HG02852 (cell line): ENCODE results near the gene ACTN4.
A peak's percentile ranks its signal among the peaks of the same experiment; 100 is the strongest.

Experiments used
- ATAC-seq: cut with Tn5 transposase; IDR thresholded peaks from one replicate; pipeline ENCODE4 v1.9.1; 2021; ENCODE audit warnings: mild to moderate bottlenecking, moderate library complexity; ENCODE audit not compliant: unreplicated experiment

Gene ACTN4

DNA sequence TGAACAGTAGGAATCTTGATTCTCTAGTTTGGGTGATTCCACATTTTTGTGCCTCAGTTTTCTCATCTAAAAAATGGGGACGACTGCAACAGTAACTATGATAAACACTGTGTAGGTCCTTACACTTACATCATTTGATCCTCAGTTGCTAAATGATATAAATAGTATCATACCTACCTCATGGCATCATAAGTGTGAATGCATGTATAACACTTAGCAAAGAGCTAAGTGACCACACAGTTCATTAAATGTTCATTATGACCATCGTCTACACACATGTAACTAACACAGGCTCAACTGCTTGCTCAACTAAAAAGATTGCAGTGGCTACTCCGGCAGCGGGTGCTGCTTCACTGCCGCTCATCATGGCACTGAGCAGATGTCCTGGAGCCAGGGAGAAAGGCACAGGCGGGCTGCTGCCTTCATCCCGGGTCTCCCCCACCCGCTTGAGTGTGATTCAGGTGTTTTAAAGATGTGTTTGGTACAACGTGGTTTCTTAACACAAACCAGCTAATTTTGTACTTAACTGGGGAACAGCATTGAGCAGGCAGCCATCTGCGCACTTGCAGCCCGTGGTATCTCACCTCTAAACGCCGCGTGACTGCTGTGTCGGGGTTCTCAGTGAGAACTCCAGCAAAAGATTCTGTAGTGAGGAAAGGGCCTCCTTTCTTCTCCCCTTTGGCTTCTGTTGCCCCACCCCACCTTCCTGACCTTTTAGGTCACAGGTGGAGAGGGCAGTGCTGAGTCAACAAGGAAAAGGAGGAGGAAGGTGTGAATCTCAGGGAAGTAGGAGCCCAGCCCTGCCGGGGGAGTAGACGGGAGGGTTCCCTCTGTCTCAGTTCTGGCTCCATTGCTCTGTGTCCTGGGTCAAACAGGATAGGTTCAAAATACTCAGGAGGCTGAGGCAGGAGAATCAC, 11.7 kb upstream of the ACTN4 start:
- no peak for ATAC-seq

DNA sequence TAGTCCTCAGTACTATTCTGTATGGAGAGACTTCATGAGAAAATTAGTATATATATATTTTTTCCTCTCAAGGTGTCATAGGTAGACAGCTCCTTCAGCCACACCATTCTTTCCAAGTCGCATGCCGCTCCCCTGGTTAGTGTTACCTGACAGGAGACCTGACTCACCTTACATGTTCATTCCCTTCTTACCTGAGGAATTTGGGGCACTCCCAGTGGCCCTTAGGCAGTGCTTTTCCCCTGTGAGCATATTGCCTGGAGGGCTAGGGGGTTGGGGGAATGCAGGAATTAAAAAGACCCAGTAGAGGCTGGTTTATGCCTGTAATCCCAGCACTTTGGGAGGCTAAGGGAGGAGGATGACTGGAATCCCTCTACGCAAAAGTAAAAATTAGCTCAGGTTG, 9.0 kb upstream of the ACTN4 start:
- ATAC-seq: no peak

DNA sequence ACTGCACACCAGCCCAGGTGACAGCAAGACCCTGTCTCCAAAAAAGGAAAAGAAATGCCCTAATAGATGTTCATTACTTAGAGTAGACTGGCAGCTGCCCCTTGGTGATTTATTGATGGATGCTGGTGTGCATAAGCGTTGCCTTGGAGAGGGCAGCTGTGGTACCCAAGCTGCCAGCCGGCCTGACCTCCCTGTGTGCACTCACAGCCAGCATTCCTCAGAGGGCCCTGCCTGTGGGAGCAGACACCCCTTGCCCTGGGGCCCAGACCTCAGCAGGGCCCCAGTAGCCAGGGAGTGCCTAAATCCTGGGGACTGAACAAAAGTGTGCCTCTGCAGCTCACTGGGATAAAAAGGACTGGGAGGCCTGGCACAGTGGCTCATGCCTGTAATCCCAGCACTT, 7.8 kb upstream of the ACTN4 start:
- no peak for ATAC-seq

DNA sequence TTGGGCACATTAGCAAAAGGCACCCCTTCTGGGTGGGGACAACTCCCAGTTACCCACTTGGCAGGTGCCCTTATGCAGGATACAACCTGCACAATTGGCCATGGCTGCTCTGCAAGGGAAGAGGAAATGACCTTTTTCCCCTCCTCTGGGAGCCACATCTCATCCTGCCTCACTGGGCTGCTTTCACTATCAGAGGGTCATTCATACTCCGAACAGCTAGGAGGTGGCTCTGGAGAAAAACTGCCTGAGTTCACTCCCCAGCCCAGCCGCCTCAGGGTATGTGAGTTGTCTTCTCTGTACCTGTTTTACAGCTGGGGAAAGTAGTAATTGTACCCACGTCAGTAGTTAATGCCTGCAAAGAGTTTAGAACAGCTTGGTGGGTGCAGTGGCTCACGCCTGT, 7.1 kb upstream of the ACTN4 start:
- ATAC-seq: no peak

DNA sequence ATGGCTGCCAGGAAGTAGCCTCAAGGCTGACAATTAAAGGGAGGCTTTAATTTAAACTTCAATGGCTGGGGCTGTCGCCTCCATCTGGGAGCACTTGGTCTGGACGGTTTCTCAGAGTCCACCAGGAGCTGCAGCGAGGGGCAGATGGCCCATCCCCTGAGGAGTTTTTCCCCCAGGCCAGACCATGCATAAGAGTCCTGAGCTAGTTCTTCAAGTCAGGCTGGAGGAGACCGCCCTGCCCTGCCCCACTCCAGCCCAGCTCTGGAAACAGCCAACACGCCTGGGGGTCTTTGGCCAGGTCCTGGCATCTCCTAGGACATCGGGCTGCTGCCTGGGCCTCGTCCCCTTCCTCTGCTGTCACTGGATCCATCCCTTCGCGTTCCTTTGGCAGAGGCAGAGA, 5.3 kb upstream of the ACTN4 start:
- no peak for ATAC-seq

DNA sequence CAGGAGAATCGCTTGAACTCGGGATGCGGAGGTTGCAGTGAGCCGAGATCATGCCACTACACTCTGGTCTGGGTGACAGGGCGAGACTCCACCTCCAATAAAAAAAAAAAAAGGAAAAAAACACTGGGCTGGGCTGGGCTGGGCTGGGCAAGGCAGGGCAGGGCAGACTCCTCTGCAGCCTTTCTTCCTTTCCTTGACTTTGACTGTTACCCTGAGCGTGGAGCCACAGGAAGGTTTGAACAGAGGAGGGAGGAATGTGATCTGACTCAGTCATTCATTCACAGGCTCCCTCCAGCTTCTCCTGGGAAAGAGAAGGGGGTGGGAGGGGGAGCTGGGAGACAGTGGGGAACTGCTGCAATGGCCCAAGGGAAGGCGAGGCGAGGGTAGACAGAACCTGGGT, 2.7 kb upstream of the ACTN4 start:
- no peak for ATAC-seq

DNA sequence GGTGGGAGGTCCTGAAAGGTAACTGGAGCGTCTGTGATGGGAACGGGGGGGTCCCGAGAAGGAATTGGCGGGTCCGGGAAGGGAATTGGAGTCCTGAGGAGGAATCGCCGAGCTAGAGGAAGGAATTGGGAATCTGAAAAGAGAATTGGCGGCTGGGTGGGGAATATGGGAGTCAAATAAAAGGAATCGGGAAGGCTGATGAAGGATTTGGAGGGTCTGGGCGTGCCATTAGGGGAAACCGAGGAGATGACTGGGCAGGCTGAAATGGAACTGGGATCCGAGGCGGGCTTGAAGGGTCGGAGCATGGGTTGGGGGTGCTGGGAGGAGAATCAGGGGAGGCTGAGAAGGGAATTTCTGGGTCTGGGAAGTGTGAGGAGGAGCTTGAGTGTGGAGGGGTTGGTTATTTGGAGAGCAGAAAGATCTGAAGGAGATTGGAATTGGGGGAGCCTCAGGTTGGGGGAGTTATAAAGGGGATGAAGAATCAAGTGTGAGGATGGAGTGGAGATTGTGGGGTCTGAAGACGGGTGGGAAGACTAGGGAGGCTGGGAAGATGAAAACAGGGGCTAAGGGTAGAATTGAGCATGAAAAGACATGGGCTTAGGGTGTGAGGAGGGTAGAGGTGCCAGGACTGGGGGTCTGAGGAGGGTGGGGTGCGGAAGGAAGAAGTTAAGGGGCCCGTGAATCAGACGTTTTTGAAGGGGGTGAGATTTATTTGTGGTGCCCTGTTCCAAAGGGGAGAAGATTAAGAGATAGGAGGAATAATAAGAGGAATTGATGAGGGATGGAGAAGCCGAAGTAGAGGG, 718 bp downstream of the ACTN4 start:
- ATAC-seq: no peak

DNA sequence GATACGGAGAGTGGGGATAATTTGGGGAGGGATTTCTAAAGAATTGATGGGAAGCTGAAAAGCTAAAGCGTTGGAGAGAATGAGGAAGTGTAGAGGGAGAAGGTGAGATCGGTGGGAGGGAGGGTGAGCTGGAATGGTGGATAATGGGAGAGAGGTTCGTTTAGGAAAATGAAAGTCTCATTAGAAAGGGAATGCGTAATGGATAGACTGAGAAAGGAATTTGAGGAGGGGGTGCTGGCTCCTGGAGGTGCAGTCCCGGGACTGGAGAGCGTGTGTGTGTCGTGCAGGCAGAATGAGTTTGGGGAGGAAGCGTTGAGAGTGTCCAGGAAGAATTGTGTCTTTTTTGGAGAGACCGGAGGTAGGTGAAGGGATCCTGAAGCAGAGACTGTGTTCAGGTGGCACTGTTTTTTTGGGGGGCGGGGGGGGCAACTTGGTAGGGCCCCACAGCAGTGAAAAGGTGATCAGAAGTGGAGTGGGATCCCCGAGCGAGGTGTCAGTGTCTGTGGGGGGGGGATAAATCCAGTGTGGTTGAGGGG, 1.4 kb downstream of the ACTN4 start:
- ATAC-seq: no peak

DNA sequence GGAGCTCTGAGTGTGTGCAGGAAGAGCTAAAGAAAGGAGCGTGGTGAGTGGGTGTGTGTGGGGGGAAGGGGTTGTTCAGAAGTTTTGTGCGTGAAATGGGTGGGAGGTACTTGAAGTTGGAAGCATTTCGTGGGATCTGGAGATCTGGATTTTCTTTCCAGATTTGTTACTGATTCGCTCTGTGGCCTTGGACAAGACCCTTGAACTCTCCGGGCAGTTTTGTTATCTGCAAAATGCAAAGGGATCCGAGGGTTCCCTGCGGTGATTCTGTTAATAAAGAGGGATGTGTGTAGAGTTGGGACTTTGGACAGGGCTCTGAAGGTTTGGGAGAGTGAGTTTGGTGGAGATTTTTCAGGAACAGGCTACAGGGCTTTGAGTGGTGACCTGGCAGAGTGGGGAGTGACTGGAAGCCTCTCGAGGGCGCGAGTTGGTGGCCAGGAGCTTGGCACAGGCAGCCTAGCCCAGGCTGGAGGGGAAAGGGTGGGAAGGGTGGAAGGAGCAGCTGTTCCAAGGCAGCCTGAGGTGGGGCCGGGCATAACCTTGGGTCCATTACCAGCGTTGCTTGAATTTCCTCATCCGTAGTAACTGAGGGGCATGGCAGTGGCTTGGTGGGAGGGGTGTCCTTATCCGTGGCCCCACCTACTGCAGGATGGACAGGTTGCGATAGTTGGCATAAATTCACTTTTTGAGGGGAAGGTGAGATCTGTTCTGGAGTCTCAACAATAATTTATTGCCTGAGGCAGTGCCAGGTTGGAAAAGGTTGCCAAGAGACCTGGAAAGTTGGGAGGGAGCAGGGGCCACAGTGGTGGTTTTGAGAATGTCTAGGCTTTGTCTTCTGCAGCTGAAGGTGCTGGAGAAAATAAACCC, 2.1 kb downstream of the ACTN4 start:
- no peak for ATAC-seq

DNA sequence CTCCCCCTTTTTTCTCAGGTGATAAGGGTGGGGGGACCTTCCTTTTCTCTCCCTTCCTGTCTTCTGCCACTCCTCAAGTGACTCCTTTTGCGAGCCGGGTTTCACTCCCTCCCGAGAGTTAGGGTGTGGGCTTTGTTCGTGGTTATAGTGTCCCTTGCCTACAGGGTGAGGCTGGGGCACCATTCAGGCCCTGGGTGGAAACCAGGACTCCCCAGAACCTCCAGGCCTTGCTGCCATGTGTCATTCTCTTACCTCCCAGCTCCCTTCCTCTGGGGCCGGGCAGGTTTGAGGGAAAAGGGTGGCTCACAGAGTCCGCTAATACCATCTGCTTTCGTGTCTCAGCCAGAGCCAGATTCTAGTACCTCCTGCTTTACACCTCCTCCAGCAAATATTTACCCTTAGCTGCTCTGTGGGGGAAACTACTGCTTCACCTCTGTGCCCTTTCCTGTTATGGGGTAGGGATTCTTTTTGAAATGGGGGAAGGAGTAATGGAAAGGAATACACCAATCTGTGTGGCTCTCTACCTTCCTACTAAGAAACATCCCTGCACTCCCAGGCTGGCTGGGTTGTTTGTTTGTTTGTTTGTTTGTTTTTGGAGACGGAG, 2.8 kb downstream of the ACTN4 start:
- ATAC-seq: no peak

DNA sequence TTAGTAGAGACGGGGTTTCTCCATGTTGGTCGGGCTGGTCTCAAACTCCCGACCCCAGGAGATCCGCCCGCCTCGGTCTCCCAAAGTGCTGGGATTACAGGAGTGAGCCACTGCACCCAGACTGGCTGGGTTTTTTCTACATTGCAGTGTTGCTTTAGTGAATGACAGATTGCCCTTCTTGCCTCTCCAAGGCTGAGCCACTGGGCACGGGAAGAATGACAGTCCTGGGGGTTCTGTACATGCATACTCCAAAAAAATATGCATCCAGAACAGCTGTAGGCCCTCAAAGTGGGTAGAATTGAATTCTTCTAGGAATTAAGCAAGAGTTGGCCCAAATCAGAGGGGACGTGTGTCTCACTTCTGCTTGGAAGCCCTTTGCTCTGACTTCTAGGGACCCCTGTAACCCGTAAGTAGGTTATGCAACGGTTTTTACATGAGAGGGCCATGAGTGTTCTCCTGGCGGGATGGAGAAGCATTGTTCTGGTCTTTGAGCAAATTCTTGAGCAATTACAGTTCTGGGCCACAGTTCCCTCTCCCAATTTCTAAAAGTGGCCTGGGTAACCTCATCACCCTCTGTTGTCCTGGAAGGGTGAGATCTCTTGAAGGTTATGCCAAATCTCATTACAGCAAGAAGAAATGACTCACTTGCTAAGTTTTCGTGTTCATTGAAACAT, 3.6 kb downstream of the ACTN4 start:
- ATAC-seq: no peak

DNA sequence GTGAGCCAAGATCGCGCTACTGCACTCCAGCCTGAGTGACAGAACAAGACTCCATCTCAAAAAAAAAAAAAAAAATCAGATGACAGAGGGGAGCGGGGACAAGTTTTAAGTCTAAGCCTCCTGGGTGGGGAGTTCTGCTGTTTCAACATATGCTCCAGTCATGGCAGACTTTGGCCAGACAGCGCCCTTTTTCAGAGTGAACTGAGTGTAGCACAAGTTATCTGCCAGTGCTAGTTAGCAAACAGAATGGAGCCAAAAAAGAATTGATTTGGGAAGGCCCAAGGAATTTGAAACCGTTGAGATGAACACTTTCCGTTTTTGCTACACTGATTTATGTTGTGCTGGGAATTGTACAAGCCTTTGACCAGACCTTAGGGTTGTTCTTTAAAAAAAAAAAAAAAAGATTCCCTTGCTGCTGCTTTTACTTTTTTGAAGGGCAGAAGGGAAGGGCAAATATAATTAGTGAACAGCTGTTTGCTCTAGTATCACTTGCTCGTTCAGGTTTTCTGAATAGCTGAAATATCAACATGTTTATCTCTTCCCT, 5.7 kb downstream of the ACTN4 start:
- no peak for ATAC-seq

DNA sequence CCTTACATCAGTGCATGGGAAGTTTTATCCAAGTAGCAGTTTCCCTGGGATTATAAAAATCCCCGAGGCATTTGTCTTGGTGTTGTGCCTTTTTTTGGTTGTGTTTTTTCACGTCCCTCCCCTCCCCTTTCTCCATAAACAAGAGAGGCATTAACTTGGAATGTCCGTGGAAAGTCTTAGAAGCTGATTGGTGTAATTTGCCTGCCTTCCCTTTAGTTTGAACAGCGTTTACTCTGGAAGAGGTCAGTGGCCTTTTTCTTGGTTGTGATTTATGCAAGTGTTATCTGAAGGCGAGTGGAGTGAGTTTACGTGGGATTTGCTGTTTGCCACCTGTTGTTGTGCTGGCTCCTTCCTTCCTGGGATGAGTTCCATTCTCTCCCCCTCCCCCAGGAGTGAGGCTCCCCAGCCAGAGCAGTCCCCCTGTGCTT, 7.2 kb downstream of the ACTN4 start:
- no peak for ATAC-seq

DNA sequence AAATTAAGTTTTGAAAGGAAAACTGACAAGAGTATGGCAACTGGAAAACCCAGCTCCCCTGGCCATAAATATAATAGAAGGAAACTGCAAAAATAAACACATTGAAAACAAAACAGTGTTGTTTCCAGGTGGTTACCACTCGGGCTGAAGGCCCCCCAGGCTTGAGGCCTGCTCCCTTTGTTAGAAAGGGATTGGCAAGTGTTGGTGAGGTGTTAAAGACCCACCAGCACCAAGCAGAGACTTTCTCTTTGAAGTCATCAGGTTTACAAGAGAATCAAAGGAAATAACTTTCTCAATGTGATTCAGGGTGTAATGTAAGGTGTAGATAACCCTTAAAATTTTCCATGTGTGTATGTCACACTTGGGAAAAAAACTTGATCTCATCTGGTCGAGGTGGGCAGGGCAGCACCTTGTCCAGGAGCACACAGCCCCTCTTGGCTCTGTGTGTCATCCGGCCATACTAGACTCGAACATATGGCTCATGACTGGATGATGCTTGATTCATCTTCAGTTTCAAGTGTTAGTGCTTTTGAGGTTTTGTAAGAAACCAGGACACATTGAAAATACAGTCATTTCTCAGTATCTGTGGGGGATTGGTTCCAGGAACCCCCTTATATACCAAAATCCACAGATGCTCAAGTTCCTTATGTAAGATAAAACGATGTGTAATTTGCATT, 7.8 kb downstream of the ACTN4 start:
- ATAC-seq: peak; percentile 61

DNA sequence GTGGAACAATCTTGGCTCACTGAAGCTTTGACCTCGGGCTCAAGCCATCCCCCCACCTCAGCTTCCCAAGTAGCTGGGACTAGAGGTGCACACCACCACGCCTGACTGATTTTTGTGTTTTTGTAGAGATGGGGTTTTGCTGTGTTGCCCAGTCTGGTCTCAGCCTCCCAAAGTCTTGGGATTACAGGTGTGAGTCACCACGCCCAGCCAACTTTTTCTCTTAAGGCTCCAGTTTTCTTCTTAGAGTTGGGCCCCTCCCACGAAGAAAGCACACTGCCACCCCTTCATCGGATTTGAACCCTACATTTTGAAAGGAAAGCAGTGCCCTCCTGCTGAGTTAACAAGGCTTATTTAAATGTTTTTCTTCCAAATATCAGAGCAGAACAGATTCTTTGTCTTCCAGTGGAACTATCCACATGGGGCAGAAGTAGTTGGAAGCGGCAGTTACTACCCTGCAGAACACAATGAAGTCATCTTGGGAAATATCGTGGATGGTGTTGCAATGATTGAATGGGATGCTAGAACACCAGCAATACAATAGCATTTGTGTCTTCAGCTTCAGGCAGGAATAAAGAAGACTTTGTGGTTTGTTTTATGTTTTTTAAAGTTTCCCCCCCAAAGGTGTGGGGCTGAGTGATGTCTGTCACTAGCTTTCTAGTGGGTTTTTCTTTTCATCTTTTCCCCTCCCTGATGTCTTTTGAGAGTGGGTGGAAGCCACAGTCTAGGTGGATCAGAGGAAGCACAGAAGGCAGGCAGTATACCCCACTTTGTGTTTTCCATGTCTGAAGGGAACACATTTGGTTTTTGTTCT, 8.9 kb downstream of the ACTN4 start:
- ATAC-seq: no peak

DNA sequence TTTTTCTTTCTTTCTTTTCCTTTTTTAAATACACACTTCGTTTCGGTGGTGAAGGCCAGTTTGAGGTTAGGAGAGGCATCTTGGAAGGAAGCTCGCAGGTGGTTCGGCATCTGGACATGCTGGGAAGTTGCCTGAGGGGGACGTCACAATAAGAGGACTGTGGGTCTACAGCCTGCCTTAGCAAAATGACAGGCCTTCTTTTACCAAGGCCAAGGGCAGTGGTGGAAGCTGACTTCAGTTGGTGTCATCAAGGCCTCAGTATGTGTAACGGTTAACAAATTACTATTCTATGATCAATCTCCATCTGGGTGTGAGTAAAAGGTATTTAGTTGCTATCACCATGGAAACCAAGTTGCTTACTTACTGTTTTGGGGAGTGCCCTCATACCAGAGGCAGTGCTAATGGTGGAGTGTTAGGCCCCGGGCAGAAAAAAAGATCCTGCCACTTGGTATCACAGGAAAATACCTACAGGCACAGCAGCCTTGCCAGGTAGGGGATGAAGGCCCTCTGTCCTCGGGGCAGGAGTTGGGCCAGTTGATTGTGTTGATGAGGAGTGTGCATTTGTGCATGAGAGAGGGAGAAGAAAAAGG, 10.3 kb downstream of the ACTN4 start:
- ATAC-seq: no peak

DNA sequence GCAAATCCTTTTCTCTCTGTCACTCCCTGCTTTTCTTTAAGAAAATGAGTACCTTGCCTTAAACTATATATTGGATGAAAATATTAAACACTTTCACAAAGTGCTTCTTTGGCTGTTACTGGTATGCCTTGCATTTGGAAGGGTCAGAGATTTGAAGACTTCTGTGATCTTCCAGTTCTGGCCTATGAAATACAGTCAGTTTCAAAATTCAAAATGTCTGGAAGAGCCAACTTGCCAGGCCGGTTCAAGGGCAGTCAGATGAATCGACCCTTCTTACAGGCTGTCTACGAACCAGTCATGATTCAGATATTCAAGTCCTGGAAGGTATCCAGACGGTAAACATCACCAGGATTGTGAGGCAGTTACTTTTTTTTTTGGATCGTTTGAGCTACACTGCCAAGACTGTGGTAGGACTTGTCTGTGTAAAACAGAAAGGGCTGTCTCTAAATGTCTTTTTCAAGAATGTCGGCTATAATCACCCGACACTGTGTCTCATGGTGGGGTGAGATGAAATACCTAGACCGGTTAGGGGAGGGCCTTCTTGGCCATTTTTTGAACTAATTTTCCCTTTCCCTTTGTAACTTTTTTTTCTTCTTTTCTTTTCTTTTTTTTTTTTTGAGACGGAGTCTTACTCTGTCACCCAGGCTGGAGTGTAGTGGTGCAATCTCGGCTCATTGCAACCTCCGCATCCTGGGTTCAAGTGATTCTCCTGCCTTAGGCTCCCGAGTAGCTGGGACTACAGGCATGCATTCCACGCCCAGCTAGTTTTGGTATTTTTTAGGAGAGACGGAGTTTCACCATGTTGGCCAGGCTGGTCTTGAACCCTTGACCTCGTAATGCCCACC, 11.2 kb downstream of the ACTN4 start:
- ATAC-seq: no peak
